Posterior vena cava (tissue), 2 donors: ENCODE data around the gene NEDD4L. TPM values are rescaled to one million over a fixed set of nuclear protein-coding genes. Genes with fewer than 3 reads are reported as not detected.
"Not testable (repeated sequence)": the region's sequence is repeated elsewhere in the genome, so short reads cannot be mapped to it uniquely, and the experiment has no call there.

Experiments used
- DNase-seq: peaks from one replicate; pipeline ENCODE4 v3.0.0-alpha.2; 2020; ENCODE audit warnings: low spot score
- intact Hi-C, 2 donors: fragments of 100-400 bp; cut with DNase I; formaldehyde crosslinking; loops; one replicate each; pipeline versions ENCODE4 v1.14.1 to v1.14.2; 2022 to 2023
- total RNA-seq, 2 donors: library from RNA; stranded (reverse); fragmentation: NEBNext Ultra II Directional; extraction: Animal tissue kit (Norgen Biotek cat#: 25700); gene quantifications; one replicate each; pipeline ENCODE4 v1.2.1, GENCODE V29; 2021
- donor health status: DM: yes; HTN: yes; CAD: no.
- donor health status: DM: yes; HTN: yes; CAD: no.

The NEDD4L gene
- total RNA-seq, 2 donors from 2014 or later, result 11.3 to 14.9 TPM

- intact Hi-C loops, result no loop called here
- DNase-seq, result no peak
Observed at GRCh38 chr18:58263055-58263957, 219.3 kb downstream of the NEDD4L start.

GRCh38 chr18:58264075-58264474 is 220.0 kb downstream of the NEDD4L start:
- no peak for DNase-seq
- intact Hi-C loops, result no loop called here

- intact Hi-C loops, result no loop called here
- DNase-seq, result no peak
Observed at GRCh38 chr18:58264840-58265239, 220.8 kb downstream of the NEDD4L start.

- intact Hi-C loops, DNase-seq: not testable (repeated sequence)
Observed at GRCh38 chr18:58265489-58265888, 221.5 kb downstream of the NEDD4L start.

GRCh38 chr18:58266291-58266690 is 222.3 kb downstream of the NEDD4L start:
- intact Hi-C loops, result no loop called here
- no peak for DNase-seq

GRCh38 chr18:58267493-58267892 is 223.5 kb downstream of the NEDD4L start:
- intact Hi-C loops, result loop anchor here in 1 of 2 donors (1.0 kb wide), 1 partner anchor 30 kb away; no protein-coding TSS in a partner anchor
- DNase-seq, result no peak

- intact Hi-C loops, result no loop called here
- no peak for DNase-seq
Observed at GRCh38 chr18:58268849-58269248, 224.8 kb downstream of the NEDD4L start.

DNA sequence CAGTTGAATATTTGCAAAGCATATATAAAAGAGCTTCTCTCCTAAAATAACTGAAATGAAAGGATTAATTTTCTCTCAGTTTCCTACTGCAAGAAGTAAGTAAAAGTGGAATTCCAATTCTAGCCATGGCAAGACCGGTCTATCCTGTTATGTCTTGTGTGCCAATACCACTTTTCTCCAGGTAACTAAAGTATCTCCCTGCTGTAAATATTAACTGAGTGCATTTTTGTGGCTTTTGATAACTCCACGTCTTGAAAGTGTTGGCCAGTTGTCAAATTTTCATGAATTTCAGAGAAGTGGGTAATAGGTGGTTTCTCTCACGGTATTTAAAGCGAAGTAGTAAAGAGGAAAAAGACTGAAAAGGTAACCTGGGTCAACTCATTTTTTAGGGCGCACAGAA is 225.9 kb downstream of the NEDD4L start:
- no peak for DNase-seq
- intact Hi-C loops, result no loop called here

GRCh38 chr18:58270396-58270795 is 226.4 kb downstream of the NEDD4L start:
- intact Hi-C loops, result no loop called here
- DNase-seq, result no peak

DNA sequence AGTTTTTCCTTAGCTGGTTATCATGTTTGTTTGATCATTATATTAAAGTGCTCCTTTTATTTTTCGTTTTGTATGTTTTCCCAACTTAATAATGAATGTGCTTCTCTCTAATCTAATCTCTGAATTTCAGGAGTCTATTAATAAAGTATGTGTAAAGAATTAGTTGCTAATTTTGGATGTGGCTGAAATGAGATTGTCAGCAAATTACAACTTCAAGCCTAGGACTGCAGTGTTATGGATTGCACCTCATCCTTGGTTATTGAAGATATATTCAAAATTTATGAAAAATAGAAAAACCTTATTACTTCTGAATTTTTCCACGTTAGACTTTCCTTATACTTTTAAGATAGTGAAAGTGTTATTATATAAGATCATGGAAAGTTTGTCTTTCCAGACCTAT is 227.7 kb downstream of the NEDD4L start:
- DNase-seq, result no peak
- intact Hi-C loops, result no loop called here

GRCh38 chr18:58272209-58272608 is 228.2 kb downstream of the NEDD4L start:
- intact Hi-C loops, result no loop called here
- DNase-seq, result no peak

DNA sequence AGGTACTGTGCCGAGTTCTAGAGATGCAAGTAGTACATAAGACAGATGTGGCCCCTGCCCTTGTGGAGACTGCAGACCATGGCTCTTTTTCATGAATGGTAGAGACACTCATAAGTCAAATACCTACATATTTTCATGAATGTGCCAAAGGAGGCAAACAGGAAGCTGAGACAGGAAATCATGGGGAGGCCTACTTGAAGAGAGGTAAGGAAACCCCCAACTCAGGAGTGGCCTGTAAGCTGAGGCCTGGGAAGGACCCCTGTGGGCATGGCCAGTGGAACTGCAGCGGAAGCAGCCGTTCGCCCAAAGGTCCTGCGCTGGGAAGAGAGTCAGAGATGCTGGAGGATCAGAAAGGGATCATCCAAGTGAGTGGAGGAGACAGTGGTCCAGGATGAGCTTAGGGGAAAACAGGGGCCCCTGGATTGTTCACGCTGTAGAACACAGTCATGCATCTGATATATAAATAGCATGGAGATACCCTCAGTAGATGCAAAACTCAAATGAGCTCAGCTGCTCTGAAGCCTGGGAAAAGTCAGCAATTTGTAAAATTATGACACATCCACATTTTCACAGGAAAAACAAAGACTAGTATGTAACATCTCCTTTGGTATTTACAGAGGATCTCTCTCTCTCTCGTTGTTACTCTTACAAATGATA is 228.9 kb downstream of the NEDD4L start:
- no peak for DNase-seq
- intact Hi-C loops, result no loop called here

DNA sequence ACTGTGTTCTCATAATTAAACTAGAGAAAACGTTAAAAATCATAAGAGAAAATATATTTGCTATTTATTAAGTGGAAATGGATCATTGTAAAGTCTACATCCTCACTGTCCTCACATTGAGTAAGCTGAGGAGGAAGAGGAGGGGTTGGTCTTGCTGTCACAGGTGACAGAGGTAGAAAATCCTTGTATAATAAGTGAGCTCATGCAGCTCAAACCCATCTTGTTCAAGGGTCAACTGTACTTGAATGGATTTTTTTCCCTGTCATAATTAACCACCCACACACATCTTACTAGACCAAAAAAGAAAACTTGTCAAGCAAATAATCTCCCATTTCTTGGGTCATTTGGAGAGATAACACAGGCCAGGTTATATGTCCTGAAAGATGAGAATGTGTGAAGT is 231.2 kb downstream of the NEDD4L start:
- intact Hi-C loops, result no loop called here

DNA sequence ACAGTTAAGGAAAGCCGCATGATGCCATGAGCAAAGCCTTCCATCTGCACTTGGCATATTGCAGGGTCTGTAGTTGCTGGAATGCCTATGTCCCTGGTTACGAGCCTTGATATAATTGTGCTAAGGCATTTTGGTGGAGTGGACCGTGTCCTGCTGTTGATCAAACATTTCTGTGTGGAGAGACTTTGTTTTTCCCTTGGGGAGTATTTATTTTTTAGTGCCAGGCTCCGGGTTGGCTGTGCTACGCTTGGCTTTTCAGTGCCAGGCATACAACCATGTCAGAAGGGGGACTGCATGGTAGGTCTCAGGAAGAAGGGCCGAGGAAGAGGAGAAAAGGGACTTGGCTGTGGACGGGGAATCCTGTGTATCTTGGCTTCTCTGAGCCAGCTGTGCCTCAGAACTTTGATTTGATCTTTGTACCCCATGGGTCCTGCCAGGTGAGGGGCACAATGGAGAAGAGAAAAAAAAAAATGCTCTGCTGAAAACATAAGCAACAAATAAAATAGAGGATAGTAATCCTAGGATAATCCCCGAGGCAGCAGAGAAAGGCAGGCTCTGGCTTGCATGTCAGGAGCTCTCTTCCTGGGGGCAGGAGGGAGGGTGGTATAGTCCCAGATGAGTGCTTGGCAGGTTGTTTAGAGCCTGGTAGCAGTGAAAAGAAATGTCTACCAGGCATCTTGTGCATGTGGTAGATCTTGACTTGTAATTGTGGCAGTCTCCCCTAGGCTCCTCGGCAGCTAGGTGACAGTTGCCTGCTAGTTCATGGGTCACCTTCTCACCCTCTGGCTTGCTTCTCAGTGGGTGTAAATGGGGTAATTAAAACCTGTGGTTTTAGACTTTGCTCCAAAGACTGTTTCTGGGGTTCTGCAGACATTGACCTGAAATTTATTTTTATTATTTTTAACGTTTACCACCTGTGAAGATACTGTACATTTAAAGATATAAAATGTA is 233.0 kb downstream of the NEDD4L start:
- DNase-seq, result no peak
- intact Hi-C loops, result no loop called here

More for the DNA sequence above, 231.2 kb downstream of the NEDD4L start:
- DNase-seq, result no peak

DNA sequence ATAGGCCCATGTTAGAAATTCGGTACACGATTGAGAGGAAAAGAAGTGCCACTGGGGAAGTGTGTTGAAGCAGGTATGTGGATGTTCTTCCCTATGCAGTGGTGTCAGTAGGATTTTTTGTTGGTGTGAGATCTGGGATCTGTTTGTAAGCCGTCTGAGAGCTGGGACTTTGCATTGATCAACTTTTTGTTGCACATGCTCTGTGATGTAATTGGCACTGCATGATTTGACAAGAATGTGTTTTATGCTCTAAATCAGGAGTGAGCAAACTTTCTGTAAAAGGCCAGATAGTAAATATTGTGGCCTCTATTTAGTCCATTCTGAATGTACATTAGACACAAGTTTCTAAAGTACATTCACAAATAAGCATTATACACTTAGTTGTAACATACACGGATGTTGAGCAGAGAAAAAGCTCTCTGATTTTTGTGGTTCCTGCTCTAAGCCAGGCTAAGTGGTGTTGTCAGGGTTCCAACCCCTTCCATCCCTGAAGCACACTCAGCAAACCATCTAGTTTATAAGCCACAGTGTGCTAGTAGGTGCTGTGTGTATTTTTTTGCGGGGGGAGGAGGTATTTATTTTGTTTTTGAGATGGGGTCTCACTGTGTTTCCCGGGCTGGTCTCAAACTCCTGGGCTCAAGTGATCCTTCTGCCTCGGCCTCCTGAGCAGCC is 235.6 kb downstream of the NEDD4L start:
- no peak for DNase-seq
- intact Hi-C loops, result no loop called here

DNA sequence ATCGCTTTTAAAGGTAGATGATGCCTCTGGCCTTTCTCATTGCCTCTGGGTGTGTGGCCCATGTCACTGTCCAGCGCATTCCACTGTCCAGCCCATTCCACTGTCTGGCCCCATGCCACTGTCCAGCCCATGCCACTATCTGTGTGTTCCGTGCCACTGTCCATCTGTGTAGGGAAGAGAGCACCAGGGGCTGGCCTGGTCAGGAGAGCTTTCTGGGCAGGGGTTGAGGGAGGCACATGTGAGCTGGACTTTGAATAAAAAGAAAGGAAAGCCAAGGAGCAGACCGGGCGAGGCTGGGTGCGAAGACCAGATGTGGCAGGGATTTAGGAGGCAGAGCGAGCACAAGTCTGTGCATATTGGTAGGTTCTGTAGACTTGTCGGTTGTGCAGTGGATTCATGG is 236.2 kb downstream of the NEDD4L start:
- no peak for DNase-seq
- intact Hi-C loops, result no loop called here

- intact Hi-C loops, DNase-seq: not testable (repeated sequence)
Observed at GRCh38 chr18:58282872-58283271, 238.8 kb downstream of the NEDD4L start.

GRCh38 chr18:58284699-58285448 is 240.8 kb downstream of the NEDD4L start:
- no peak for DNase-seq
- intact Hi-C loops, result no loop called here
